ENCODE measurements around the gene ATG13.

DNA sequence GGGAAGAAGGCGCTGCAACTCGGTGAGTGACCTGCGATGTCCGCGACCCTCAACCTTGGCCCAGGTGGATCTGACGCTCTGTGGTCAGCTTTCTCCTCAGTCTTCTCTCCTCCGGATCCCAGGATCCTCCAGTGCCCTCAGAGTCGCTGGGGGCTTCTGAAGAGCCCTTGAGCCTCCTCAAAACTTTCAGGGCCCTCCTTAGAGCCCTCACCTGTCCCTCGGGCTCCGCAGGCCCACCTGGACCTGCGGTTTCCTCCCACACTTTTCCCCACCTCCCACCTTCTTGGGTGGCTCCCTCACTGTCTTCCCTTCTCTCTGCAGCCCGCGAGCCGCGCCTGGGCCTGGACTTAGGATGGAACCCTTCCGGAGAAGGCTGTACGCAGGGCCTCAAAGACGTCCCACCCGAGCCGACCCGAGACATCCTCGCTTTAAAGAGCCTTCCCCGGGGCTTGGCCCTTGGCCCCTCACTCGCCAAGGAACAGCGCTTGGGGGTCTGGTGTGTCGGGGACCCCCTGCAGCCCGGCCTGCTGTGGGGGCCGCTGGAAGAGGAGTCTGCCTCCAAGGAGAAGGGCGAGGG lies 83.8 kb downstream of the ATG13 start:
- TF ChIP-seq POLR2AphosphoS5 (IDR thresholded peaks at IDR 0.05; ENCODE audit: low read depth, low read length) (no peak), SIN3A (IDR thresholded peaks at IDR 0.05; ENCODE audit: borderline replicate concordance, insufficient read depth, low read length) (no peak), TAF1 (IDR thresholded peaks at IDR 0.05; ENCODE audit: borderline replicate concordance, insufficient read depth, low read length) (no peak)
- TF ChIP-seq, protein P1, sequence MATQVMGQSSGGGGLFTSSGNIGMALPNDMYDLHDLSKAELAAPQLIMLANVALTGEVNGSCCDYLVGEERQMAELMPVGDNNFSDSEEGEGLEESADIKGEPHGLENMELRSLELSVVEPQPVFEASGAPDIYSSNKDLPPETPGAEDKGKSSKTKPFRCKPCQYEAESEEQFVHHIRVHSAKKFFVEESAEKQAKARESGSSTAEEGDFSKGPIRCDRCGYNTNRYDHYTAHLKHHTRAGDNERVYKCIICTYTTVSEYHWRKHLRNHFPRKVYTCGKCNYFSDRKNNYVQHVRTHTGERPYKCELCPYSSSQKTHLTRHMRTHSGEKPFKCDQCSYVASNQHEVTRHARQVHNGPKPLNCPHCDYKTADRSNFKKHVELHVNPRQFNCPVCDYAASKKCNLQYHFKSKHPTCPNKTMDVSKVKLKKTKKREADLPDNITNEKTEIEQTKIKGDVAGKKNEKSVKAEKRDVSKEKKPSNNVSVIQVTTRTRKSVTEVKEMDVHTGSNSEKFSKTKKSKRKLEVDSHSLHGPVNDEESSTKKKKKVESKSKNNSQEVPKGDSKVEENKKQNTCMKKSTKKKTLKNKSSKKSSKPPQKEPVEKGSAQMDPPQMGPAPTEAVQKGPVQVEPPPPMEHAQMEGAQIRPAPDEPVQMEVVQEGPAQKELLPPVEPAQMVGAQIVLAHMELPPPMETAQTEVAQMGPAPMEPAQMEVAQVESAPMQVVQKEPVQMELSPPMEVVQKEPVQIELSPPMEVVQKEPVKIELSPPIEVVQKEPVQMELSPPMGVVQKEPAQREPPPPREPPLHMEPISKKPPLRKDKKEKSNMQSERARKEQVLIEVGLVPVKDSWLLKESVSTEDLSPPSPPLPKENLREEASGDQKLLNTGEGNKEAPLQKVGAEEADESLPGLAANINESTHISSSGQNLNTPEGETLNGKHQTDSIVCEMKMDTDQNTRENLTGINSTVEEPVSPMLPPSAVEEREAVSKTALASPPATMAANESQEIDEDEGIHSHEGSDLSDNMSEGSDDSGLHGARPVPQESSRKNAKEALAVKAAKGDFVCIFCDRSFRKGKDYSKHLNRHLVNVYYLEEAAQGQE (IDR thresholded peaks at IDR 0.05; ENCODE audit: insufficient read depth in 1 of 2, low read depth in 2 of 2, low read length in 2 of 2): no peak

Measured in PFSK-1 (cell line).